HEK293T (cell line): ENCODE data around the gene ANKRD13B.

Experiments
- CTCF ChIA-PET: fragments of 350-600 bp; formaldehyde crosslinking; extraction: SDS; loops from one replicate; lab custom pipeline; 2021; ENCODE audit warnings: antibody characterized with exemption, inconsistent platforms; lab: Yijun Ruan, JAX
- POLR2A ChIA-PET: fragments of 350-600 bp; formaldehyde crosslinking; extraction: SDS; loops from one replicate; lab custom pipeline; 2020; ENCODE audit warnings: antibody characterized with exemption, inconsistent platforms; lab: Yijun Ruan, JAX
- DNase-seq: peaks from one replicate; pipeline ENCODE4 v3.0.0; 2012; ENCODE audit warnings: mixed read lengths; ENCODE audit errors: extremely low spot score
- ARNT ChIP-seq: fragments of 450-650 bp; IDR thresholded peaks from 2 replicates; pipeline ENCODE4 v1.6.1; 2017; ENCODE audit warnings: mild to moderate bottlenecking
- BHLHE40 ChIP-seq: fragments of 450-650 bp; IDR thresholded peaks from 2 replicates; pipeline ENCODE4 v1.6.1; 2016; ENCODE audit warnings: mild to moderate bottlenecking, moderate library complexity, borderline replicate concordance
- CTBP1 ChIP-seq: fragments of 450-650 bp; IDR thresholded peaks from 2 replicates; pipeline ENCODE4 v1.6.1; 2016; ENCODE audit warnings: borderline replicate concordance
- ELF4 ChIP-seq: fragments of 450-650 bp; IDR thresholded peaks from 2 replicates; pipeline ENCODE4 v1.6.1; 2017; ENCODE audit warnings: antibody characterized with exemption
- FOXA1 ChIP-seq: fragments of 450-650 bp; IDR thresholded peaks from 2 replicates; pipeline ENCODE4 v1.6.1; 2016; ENCODE audit warnings: mild to moderate bottlenecking
- FOXK2 ChIP-seq: fragments of 450-650 bp; IDR thresholded peaks from 2 replicates; pipeline ENCODE4 v1.6.1; 2016; ENCODE audit warnings: mild to moderate bottlenecking
- FOXM1 ChIP-seq: fragments of 450-650 bp; IDR thresholded peaks from 2 replicates; pipeline ENCODE4 v1.6.1; 2017; ENCODE audit warnings: mild to moderate bottlenecking, borderline replicate concordance
- HDGF ChIP-seq: fragments of 450-650 bp; IDR thresholded peaks from 2 replicates; pipeline ENCODE4 v1.6.1; 2017; ENCODE audit warnings: antibody characterized with exemption, borderline replicate concordance
- L3MBTL2 ChIP-seq: fragments of 450-650 bp; conservative IDR thresholded peaks from 2 replicates; pipeline ENCODE4 v1.6.1; 2016; ENCODE audit warnings: mild to moderate bottlenecking
- LEF1 ChIP-seq: fragments of 450-650 bp; IDR thresholded peaks from 2 replicates; pipeline ENCODE4 v1.6.1; 2017; ENCODE audit warnings: mild to moderate bottlenecking, borderline replicate concordance
- NFRKB ChIP-seq: fragments of 450-650 bp; IDR thresholded peaks from 2 replicates; pipeline ENCODE4 v1.6.1; 2016; ENCODE audit warnings: mild to moderate bottlenecking, moderate library complexity
- SP1 ChIP-seq: fragments of 450-650 bp; IDR thresholded peaks from 2 replicates; pipeline ENCODE4 v1.6.1; 2017
- SUZ12 ChIP-seq: fragments of 450-650 bp; IDR thresholded peaks from 2 replicates; pipeline ENCODE4 v1.6.1; 2016; ENCODE audit warnings: mild to moderate bottlenecking
- TARDBP ChIP-seq: fragments of 450-650 bp; IDR thresholded peaks from 2 replicates; pipeline ENCODE4 v1.6.1; 2016
- ZNF384 ChIP-seq: fragments of 450-650 bp; IDR thresholded peaks from 2 replicates; pipeline ENCODE4 v1.6.1; 2016
- TF ChIP-seq, protein P1 (sequence below): fragments of 450-650 bp; IDR thresholded peaks from 2 replicates; pipeline ENCODE4 v1.6.1; 2016

Gene ANKRD13B

DNA sequence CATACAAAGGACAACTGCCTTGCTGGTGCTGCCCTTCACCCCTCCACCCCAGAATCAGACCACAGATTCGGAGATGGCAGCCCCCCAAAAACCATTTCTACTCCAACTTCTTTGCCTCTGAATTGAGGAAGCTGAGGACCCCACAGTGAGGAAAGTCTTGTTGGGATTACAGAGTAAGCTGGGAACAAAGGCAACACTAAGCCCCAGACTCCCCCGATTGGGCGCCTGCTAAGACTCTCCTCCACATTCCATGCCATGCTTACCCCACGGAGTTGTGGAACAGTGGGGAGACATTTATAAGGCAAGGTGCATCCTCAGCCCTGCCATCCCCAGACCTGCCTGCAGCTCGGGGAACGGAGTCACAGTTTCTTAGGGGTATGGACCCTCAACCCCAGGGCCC is 5.3 kb upstream of the ANKRD13B start:
- POLR2A ChIA-PET, result interaction anchor here (1.4 to 2.3 kb wide), 3 partner anchors 18 to 35 kb away, joined by 7 to 8 read pairs (median 7); partner anchors contain the start of genes ABHD15, CORO6 and TP53I13
- CTCF ChIA-PET, result interaction anchor here (0.7 to 1.0 kb wide), 4 partner anchors 23 to 434 kb away, joined by 3 read pairs; no protein-coding TSS in a partner anchor
- DNase-seq, result no peak
- TF ChIP-seq L3MBTL2, result no peak
- TF ChIP-seq TARDBP, result no peak
- TF ChIP-seq ZNF384, result no peak

- DNase-seq, result no peak
- ChIA-PET POLR2A (interaction anchor here (1.4 to 2.3 kb wide), 3 partner anchors 18 to 35 kb away, joined by 7 to 8 read pairs (median 7); partner anchors contain the start of genes ABHD15, CORO6 and TP53I13), CTCF (interaction anchor here (0.7 to 1.2 kb wide), 5 partner anchors 9 to 218 kb away, joined by 3 to 4 read pairs (median 3); partner anchors contain the start of gene ABHD15)
- TF ChIP-seq SP1 (no peak), ELF4 (no peak), ZNF384 (no peak), CTBP1 (no peak), FOXM1 (no peak), FOXK2 (no peak), SUZ12 (no peak), TARDBP (no peak), L3MBTL2 (no peak), FOXA1 (no peak), ARNT (no peak), NFRKB (no peak), LEF1 (no peak), HDGF (no peak), BHLHE40 (no peak)
- TF ChIP-seq, protein P1, sequence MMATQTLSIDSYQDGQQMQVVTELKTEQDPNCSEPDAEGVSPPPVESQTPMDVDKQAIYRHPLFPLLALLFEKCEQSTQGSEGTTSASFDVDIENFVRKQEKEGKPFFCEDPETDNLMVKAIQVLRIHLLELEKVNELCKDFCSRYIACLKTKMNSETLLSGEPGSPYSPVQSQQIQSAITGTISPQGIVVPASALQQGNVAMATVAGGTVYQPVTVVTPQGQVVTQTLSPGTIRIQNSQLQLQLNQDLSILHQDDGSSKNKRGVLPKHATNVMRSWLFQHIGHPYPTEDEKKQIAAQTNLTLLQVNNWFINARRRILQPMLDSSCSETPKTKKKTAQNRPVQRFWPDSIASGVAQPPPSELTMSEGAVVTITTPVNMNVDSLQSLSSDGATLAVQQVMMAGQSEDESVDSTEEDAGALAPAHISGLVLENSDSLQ, result no peak
Measured at GRCh38 chr17:29588017-29588561, 4.8 kb upstream of the ANKRD13B start.

DNA sequence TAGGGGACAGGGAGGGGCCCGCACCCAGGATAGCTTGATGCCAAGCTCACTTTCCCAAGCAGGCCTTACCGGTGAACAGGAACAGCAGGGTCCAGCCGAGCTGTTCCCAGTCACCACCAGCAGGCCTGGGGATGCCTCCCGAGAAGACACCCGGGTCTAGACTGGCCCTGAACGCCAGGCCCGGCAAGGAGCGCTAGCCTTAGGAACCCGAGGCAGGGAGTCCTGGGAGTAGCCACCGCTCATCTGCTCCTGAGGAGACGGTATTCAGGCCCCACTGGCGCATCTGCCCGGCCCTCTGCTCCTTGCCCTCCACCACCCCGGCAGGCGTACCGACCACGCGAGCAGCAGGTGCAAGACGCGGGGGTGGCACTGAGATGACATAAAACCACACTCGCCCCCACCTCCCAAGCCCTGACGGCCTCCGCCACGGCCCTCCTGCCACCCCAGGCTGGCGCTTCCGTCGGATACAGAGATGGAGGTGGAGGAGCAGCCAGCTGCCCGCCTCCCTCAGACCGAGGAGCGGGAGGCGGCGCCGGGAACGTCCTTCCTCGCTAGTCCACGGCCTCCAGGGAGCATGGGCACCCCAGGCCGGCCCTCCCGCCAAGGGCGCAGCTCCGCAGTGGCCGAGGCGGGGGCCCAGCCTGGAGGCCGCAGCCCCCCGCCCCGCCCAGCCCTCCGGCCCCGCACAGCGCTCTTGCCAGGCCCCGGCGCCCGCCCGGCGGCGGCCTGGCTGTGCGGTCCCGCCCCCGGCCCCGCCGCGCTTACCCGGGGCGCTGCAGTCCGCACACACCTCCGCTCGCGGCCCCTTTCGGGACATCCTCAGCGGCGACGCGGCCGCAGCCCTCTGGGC is 4.1 kb upstream of the ANKRD13B start:
- CTCF ChIA-PET, result interaction anchor here (0.6 to 1.2 kb wide), 5 partner anchors 9 to 861 kb away, joined by 3 to 4 read pairs (median 3); partner anchors contain the start of gene ABHD15
- DNase-seq, result no peak
- POLR2A ChIA-PET, result interaction anchor here (1.4 to 2.3 kb wide), 3 partner anchors 19 to 34 kb away, joined by 7 to 8 read pairs (median 7); partner anchors contain the start of genes ABHD15, CORO6 and TP53I13
- TF ChIP-seq NFRKB (no peak), L3MBTL2 (no peak), FOXA1 (no peak), FOXK2 (no peak), TARDBP (no peak), ARNT (no peak), BHLHE40 (no peak), LEF1 (no peak), ZNF384 (no peak), SP1 (no peak), ELF4 (no peak), SUZ12 (no peak)
- TF ChIP-seq, protein P1, result no peak

DNA sequence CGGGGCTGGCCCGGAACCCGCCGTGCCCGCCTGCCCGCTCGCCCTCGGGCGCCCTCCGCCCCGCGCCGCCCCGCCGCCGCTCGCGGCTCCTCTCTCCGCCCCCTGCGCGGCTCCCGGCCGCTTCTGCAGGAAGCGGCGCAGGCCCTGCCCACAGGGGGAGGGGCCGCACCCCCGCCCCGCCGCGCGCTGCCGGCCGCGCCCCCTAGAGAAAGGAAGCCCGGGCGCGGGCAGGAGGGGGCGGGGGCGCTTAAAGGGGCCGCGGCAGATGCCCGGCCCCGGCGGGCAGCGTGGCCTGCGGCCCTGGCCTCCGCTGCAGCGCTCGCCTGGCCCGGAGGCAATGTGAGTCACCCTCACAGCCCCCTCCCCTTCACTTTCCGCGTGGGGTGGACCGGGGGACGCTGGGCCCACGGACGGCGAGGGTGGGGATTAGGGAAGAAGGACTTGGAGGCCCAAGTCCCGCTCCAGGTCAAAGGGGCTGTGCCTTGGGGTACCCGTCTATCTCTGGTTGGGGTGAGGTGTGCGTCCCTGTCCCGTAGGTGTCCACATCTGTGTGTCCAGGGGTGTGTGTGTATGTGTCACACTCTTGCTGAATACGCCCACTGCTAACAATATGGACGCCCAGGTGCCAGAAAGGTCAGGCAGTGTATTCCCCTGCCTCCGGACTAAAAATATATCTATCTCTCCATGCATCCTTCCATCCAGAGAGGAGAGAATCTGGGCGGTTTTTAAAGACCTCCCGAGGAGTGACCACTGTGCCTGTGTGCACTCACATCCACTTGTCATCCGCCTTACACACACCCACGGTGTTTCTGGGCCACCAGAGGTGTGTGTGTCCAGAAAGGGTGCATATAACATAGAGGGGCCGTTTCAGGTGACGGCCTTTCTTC is 3.2 kb upstream of the ANKRD13B start, which contains the start of gene GIT1:
Gene GIT1 (minus strand): TSS at position 125 of the 887 bp plus-strand sequence. CDS start 270 bp downstream, outside the sequence.
- DNase-seq, result peak; percentile 80
- ChIA-PET POLR2A (interaction anchor here (1.1 kb wide), 2 partner anchors 8 to 27 kb away, joined by 4 to 9 read pairs; no protein-coding TSS in a partner anchor), CTCF (interaction anchor here (0.6 to 2.4 kb wide), 3 partner anchors 27 to 862 kb away, joined by 4 to 12 read pairs (median 5); no protein-coding TSS in a partner anchor)
- no peak for TF ChIP-seq FOXA1
- TF ChIP-seq FOXM1, result peak; percentile 53; the same call in 1 of the 2 replicates

GRCh38 chr17:29590411-29591145 is 2.4 kb upstream of the ANKRD13B start:
- no peak for TF ChIP-seq HDGF
- no peak for TF ChIP-seq SP1
- TF ChIP-seq FOXA1, result no peak
- no peak for TF ChIP-seq SUZ12
- TF ChIP-seq, protein P1, result no peak
- no peak for TF ChIP-seq FOXM1
- TF ChIP-seq ARNT, result no peak
- no peak for TF ChIP-seq TARDBP
- no peak for TF ChIP-seq CTBP1
- TF ChIP-seq L3MBTL2, result no peak
- TF ChIP-seq LEF1, result no peak
- no peak for TF ChIP-seq ZNF384
- TF ChIP-seq ELF4, result no peak
- TF ChIP-seq FOXK2, result no peak
- POLR2A ChIA-PET, result interaction anchor here (0.7 to 3.0 kb wide), 9 partner anchors 9 to 641 kb away, joined by 3 to 32 read pairs (median 6); partner anchors contain the start of genes ABHD15, CORO6, SSH2 and TP53I13
- CTCF ChIA-PET, result interaction anchor here (0.6 to 3.0 kb wide), 7 partner anchors 10 to 341 kb away, joined by 3 to 26 read pairs (median 5); no protein-coding TSS in a partner anchor
- DNase-seq, result no peak
